Activated naive CD4-positive, alpha-beta T cell treated with anti-CD3 and anti-CD28 coated beads, Interleukin-2, amount 50 U/mL, for 72 hours (primary cell): Measurements from ENCODE around the gene GFRA1. TPM values are rescaled to one million over a fixed set of nuclear protein-coding genes. Genes with fewer than 3 reads are reported as not detected.

Source experiments
- ATAC-seq, 2 donors: fragments of 150-1000 bp; cut with Tn5 transposase; 2 replicates each; pipeline ENCODE4 v1.10.0; 2021; ENCODE audit warnings: mild to moderate bottlenecking in 2 of 2, moderate library complexity in 2 of 2
- DNase-seq, 2 donors: peaks; one replicate each; pipeline ENCODE4 v3.0.0; 2021 to 2022; ENCODE audit warnings: low spot score in 2 of 2
- H3K27ac Mint-ChIP-seq, 2 donors: one replicate each; pipeline ENCODE4 v1.8.0; 2022; ENCODE audit warnings: mild to moderate bottlenecking in 2 of 2, mixed read lengths in 2 of 2
- H3K36me3 Mint-ChIP-seq, 2 donors: one replicate each; pipeline ENCODE4 v1.8.0; 2022; ENCODE audit warnings: mixed read lengths in 2 of 2
- H3K9me3 Mint-ChIP-seq, 2 donors: one replicate each; pipeline ENCODE4 v1.8.0; 2022; ENCODE audit warnings: mixed read lengths in 2 of 2
- total RNA-seq, 2 donors: library from RNA; stranded (reverse); gene quantifications; one replicate each; pipeline ENCODE4 v1.2.3, GENCODE V29; 2022

Gene GFRA1
- total RNA-seq, 2 donors from 2014 or later: 0.20 TPM; not detected in 1

- Mint-ChIP-seq H3K27ac (no peak overlapping the region), H3K9me3 (no peaks in the 10 kb centered on the region), H3K36me3 (no peaks in the 10 kb centered on the region)
- no peak for DNase-seq
- no peak for ATAC-seq
Measured at GRCh38 chr10:116255886-116256751, 16.9 kb downstream of the GFRA1 start.

GRCh38 chr10:116254422-116255155 is 18.4 kb downstream of the GFRA1 start:
- H3K9me3 Mint-ChIP-seq: peaks cover 0 to 2% of the 10 kb centered on the region in 2 donors
- DNase-seq (no peak), ATAC-seq (no peak)
- no peak overlapping the region for H3K27ac Mint-ChIP-seq
- no peaks in the 10 kb centered on the region for H3K36me3 Mint-ChIP-seq

DNA sequence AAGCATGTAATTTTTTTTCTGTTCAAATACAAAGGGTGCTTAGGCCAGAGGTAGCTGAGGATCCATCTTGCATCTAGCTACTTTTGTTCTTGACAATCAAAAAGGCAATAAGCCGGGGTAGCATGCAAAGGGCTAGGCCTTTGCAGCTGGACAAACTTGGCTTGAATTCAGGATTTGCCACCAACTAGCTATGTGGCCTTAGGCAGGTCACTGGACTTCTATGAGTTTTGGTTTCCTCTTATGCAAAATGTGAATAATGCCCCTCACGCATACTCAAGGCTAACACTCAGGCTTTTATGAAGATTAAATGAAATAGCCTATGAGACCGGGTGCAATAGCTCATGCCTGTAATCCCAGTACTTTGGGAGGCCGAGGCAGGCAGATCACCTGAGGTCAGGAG is 19.3 kb downstream of the GFRA1 start:
- H3K9me3 Mint-ChIP-seq: peaks cover 0 to 3% of the 10 kb centered on the region in 2 donors
- no peak overlapping the region for H3K27ac Mint-ChIP-seq
- ATAC-seq: no peak
- DNase-seq: no peak
- H3K36me3 Mint-ChIP-seq: no peaks in the 10 kb centered on the region

GRCh38 chr10:116251602-116252395 is 21.2 kb downstream of the GFRA1 start:
- H3K9me3 Mint-ChIP-seq: peaks cover 0 to 3% of the 10 kb centered on the region in 2 donors

DNA sequence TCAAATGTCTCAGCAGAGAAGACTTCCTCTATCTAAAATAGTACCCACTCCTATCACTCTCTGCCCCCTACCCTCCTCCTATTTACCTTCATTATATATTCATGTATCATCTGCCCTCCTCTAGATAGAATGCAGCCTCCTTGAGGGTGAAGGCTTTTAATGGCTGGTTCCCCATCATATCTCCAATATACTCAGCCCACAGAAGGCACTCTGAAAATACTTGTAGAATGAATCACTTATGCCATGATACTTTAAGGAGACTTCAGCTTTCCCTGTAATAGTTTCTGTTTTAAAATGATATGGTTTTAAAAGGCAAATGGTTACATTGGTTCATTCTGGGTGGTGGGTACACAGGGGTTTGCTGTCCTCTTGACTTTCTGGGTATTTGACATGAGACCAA is 25.3 kb downstream of the GFRA1 start:
- Mint-ChIP-seq H3K36me3 (no peaks in the 10 kb centered on the region), H3K27ac (no peak overlapping the region), H3K9me3 (peaks cover 0 to 8% of the 10 kb centered on the region in 2 donors)
- no peak for ATAC-seq
- no peak for DNase-seq

More at GRCh38 chr10:116251602-116252395, 21.2 kb downstream of the GFRA1 start:
- ATAC-seq: no peak
- Mint-ChIP-seq H3K36me3 (no peaks in the 10 kb centered on the region), H3K27ac (no peak overlapping the region)
- DNase-seq: no peak

DNA sequence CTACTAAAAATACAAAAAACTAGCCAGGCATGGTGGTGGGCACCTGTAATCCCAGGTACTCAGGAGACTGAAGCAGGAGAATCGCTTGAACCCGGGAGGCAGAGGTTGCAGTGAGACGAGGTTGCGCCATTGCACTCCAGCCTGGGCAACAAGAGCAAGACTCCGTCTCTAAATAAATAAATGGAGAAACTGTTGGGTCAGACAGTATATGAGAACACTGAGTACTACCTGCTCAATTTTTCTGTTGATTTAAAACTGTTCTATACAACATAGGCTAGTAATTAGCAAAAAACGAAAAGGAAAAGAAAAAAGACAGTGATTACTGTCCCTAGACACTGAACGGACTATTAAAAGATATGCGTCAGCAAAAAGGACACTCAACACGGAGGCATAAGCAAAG is 26.7 kb downstream of the GFRA1 start:
- ATAC-seq (no peak), DNase-seq (no peak)
- no peaks in the 10 kb centered on the region for H3K36me3 Mint-ChIP-seq
- peaks cover 0 to 8% of the 10 kb centered on the region in 2 donors for H3K9me3 Mint-ChIP-seq
- H3K27ac Mint-ChIP-seq: no peak overlapping the region

- ATAC-seq: no peak
- DNase-seq: no peak
- Mint-ChIP-seq H3K36me3 (no peaks in the 10 kb centered on the region), H3K27ac (no peak overlapping the region), H3K9me3 (peaks cover 0 to 8% of the 10 kb centered on the region in 2 donors)
Measured at GRCh38 chr10:116245156-116245555, 27.9 kb downstream of the GFRA1 start.

GRCh38 chr10:116241642-116242410 is 31.2 kb downstream of the GFRA1 start:
- peaks cover 0 to 4% of the 10 kb centered on the region in 2 donors for H3K36me3 Mint-ChIP-seq
- no peak for ATAC-seq
- no peak overlapping the region for H3K27ac Mint-ChIP-seq
- H3K9me3 Mint-ChIP-seq: peaks cover 0 to 8% of the 10 kb centered on the region in 2 donors
- no peak for DNase-seq

DNA sequence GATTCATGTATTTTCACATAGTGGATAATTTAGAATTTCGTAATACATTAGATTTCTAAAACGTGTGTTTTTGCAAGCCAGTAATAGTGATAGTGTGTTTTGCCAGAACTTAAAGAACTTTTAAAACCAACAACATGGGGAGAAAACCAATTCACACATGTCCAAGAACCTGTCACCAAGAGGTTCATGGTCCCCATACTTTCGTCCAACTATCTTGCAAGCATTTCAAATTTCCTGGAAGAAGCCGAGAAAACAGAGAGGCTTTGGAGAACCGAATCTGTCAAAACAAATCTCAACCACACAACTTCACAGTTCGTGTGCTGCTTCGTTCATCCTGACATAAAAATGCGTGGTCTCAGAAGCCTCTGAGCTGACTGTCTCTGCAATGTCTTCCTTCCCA is 31.9 kb downstream of the GFRA1 start:
- no peak for ATAC-seq
- Mint-ChIP-seq H3K27ac (no peak overlapping the region), H3K9me3 (peaks cover 0 to 8% of the 10 kb centered on the region in 2 donors), H3K36me3 (peaks cover 0 to 4% of the 10 kb centered on the region in 2 donors)
- no peak for DNase-seq

- no peak overlapping the region for H3K27ac Mint-ChIP-seq
- DNase-seq: no peak
- ATAC-seq: no peak
- peaks cover 0 to 14% of the 10 kb centered on the region in 2 donors for H3K9me3 Mint-ChIP-seq
- peaks cover 0 to 4% of the 10 kb centered on the region in 2 donors for H3K36me3 Mint-ChIP-seq
Measured at GRCh38 chr10:116240157-116240950, 32.7 kb downstream of the GFRA1 start.

- DNase-seq (no peak), ATAC-seq (no peak)
- Mint-ChIP-seq H3K36me3 (peaks cover 0 to 4% of the 10 kb centered on the region in 2 donors), H3K27ac (no peak overlapping the region), H3K9me3 (peaks cover 0 to 12% of the 10 kb centered on the region in 2 donors)
Measured at GRCh38 chr10:116239229-116239628, 33.8 kb downstream of the GFRA1 start.

DNA sequence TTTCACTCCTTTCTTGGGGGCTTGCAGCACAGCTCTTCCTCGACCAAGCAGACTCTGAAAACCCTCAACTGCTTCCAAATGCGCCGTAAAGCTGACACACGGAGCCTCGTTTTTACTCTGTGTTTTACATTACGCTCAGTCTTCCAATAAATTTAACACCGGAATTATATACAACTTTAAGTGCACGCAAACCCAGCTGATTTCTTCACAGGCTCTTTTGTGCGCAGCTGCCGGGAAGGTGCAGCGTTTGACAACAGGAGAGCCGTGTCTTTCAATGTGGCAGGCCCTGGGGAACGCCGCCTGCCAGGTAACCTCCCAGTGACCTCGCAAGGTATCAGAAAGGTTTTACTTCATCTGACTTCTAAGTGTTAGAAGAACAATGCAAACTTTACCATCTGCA is 35.0 kb downstream of the GFRA1 start:
- Mint-ChIP-seq H3K36me3 (peaks cover 0 to 4% of the 10 kb centered on the region in 2 donors), H3K9me3 (peaks cover 0 to 12% of the 10 kb centered on the region in 2 donors), H3K27ac (no peak overlapping the region)
- no peak for DNase-seq
- no peak for ATAC-seq

- no peak for ATAC-seq
- H3K9me3 Mint-ChIP-seq: peaks cover 0 to 12% of the 10 kb centered on the region in 2 donors
Measured at GRCh38 chr10:116237260-116237659, 35.7 kb downstream of the GFRA1 start.

GRCh38 chr10:116233230-116233629 is 39.8 kb downstream of the GFRA1 start:
- ATAC-seq (no peak), DNase-seq (no peak)
- H3K27ac Mint-ChIP-seq: no peak overlapping the region
- H3K36me3 Mint-ChIP-seq: peaks cover 0 to 3% of the 10 kb centered on the region in 2 donors
- peaks cover 0 to 11% of the 10 kb centered on the region in 2 donors for H3K9me3 Mint-ChIP-seq

More at GRCh38 chr10:116237260-116237659, 35.7 kb downstream of the GFRA1 start:
- H3K36me3 Mint-ChIP-seq: peaks cover 0 to 4% of the 10 kb centered on the region in 2 donors
- no peak overlapping the region for H3K27ac Mint-ChIP-seq
- no peak for DNase-seq

DNA sequence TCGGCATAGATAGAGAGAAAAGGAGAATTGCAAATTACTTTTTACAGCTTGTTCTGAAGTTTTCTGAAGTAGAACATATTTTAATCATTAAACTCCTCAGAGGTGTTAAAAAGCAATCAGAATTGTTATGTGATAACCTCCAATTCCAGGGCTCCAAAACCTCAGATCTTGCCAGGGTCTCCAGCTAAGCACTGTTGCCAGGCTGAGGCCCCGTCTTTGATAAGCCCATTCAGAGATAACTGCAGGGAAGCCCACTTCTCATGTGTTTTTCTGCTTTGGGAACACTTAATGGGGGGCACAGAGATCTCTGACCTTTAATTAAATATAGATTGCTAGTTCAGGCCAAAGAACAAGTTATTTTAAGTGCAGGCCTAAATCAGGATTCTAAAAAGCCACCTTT is 40.4 kb downstream of the GFRA1 start:
- H3K9me3 Mint-ChIP-seq: peaks cover 0 to 8% of the 10 kb centered on the region in 2 donors
- DNase-seq (no peak), ATAC-seq (no peak)
- H3K36me3 Mint-ChIP-seq: no peaks in the 10 kb centered on the region
- no peak overlapping the region for H3K27ac Mint-ChIP-seq
